Daoy (cell line): Measurements from ENCODE around the gene IDS. TPM values are rescaled to one million over a fixed set of nuclear protein-coding genes. Genes with fewer than 3 reads are reported as not detected.
"Not testable (repeated sequence)": the region's sequence is repeated elsewhere in the genome, so short reads cannot be mapped to it uniquely, and the experiment has no call there.

ENCODE experiments used
- DNase-seq: peaks from one replicate; pipeline ENCODE4 v3.0.0-alpha.2; 2015; ENCODE audit warnings: low read depth
- total RNA-seq: library from RNA; depleted of rRNA; stranded (reverse); fragments of >200 nt; shearing (Covaris generic); gene quantifications from 2 replicates; pipeline ENCODE4 v1.2.3, GENCODE V29; 2014; rRNA removed

The IDS gene, protein sequence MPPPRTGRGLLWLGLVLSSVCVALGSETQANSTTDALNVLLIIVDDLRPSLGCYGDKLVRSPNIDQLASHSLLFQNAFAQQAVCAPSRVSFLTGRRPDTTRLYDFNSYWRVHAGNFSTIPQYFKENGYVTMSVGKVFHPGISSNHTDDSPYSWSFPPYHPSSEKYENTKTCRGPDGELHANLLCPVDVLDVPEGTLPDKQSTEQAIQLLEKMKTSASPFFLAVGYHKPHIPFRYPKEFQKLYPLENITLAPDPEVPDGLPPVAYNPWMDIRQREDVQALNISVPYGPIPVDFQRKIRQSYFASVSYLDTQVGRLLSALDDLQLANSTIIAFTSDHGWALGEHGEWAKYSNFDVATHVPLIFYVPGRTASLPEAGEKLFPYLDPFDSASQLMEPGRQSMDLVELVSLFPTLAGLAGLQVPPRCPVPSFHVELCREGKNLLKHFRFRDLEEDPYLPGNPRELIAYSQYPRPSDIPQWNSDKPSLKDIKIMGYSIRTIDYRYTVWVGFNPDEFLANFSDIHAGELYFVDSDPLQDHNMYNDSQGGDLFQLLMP
- total RNA-seq: 28.1 and 45.1 TPM in 2 replicates

DNA sequence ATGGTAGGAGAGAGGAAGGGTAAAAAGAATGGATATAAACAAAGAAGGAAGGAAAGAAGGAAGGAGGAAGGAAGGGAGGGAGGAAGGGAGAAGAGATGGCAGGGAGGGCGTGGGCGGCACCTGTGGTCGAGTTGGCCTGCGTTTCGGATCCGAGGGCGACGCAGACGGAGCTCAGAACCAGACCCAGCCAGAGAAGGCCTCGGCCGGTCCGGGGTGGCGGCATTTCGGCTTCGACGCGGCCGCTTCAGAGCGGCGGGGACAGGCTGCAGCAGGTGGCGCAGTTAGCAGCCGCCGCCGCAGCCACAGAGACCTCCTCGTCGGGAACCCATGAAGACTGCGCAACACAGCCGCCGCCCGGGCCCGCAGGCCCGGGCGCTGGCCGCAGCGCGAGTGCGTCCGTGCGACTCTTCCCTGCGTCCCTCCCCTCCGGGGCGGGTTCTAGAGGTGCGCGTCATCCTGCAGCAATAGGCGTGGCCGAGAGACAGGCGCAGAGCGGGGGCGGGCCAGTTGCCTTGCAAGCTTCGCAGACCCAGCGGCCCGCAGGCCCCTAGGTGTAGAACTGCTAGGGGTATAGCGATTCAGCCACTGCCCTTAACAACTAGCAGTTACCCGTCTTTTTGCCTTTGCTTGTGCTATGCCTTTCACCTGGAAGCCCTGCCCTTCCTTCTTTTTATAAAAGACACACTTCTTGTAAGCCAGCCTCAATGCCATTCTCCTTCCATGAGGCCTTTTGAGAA is at the start of gene IDS:
Gene IDS, minus strand, starts transcription at position 392 of the 737 bp plus-strand sequence. Its CDS starts 169 bp downstream, at position 223.
- peak; percentile 87 for DNase-seq

DNA sequence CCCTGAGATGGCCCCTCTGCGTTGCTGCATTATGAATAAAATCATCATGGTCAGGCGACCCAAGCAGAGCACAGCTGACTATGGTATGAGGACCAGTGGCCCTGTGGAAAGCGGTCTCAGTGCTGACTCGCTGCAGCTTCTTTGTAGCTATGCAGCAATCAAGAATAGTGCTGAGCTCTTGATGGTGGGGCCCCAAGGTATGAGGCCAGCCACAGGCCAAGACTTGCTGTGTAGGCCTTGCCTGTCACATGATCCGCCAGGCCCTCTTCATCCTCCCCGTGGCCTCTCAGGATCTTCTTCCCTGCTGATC is 46.8 kb upstream of the IDS start:
- not testable (repeated sequence) for DNase-seq

DNA sequence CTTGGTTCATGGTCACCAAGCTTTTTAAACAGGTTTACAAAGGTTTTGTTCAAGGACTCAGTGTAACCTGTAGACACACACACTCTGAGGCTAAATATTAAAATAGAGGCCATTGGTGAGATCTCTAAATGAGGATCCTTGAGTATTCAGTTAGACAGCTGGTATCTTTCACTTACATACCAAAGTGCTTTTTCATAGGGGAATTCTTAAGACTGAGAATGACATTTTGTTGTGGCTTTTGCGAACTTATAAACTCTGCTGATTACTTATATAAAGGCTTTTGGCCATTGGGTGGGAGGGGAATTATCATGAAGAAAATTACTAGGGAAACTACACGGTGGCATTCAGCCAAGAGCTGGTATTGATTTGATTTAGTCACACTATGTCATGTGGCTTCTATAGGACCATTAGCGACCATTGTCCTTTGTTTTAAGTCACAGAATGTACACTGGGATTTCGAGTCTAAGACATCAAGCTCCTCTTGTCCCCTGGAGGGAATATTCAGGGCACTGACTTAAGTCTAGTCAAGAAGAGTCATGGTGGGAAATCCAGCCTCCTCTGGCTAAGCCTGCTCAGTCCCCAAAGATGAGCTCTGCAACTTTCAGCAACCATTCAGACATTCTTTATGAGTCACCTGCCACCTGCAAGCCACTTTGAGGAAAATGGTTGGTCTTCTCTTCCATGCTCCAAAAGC is 46.3 kb upstream of the IDS start:
- DNase-seq: not testable (repeated sequence)

GRCh38 chrX:149550454-149550853 is 45.3 kb upstream of the IDS start:
- DNase-seq: not testable (repeated sequence)

DNA sequence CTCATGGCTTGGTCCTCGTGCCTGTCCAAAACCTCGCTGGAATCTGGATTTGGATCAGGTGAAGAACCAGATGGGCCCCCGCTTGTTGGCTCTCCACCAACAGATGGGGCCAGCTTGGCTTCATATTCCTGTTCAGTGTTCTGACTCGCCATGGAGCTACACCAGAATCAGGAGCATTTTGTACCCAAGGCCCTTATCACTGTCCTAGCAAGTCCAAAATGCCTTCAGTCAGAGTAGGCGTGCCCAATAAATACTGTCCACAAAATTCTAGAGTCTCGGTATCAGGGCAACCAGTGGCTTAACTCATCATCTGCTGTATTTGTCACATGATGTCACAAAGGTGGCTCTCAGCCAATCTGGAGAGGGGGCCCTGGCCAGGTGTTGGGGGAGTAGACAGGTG is 44.6 kb upstream of the IDS start, which contains the start of gene HSFX3:
Gene HSFX3, minus strand, starts transcription at position 224 of the 400 bp plus-strand sequence. Its CDS starts 72 bp downstream, at position 152.
- DNase-seq: not testable (repeated sequence)

- DNase-seq: not testable (repeated sequence)
These were observed 42.7 kb upstream of the IDS start for GRCh38 chrX:149547782-149548181.

DNA sequence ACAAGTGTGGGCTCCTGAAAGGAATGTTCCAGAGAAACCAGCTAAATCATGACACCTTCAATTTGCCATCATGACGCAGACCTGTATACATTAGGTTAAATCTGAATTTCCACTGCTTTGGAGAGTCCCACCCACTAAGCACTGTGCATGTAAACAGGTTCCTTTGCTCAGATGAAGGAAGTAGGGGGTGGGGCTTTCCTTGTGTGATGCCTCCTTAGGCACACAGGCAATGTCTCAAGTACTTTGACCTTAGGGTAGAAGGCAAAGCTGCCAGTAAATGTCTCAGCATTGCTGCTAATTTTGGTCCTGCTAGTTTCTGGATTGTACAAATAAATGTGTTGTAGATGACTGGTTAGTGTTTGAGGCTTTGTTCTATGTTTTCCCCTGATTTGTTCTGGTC is 41.9 kb upstream of the IDS start:
- DNase-seq: not testable (repeated sequence)

DNA sequence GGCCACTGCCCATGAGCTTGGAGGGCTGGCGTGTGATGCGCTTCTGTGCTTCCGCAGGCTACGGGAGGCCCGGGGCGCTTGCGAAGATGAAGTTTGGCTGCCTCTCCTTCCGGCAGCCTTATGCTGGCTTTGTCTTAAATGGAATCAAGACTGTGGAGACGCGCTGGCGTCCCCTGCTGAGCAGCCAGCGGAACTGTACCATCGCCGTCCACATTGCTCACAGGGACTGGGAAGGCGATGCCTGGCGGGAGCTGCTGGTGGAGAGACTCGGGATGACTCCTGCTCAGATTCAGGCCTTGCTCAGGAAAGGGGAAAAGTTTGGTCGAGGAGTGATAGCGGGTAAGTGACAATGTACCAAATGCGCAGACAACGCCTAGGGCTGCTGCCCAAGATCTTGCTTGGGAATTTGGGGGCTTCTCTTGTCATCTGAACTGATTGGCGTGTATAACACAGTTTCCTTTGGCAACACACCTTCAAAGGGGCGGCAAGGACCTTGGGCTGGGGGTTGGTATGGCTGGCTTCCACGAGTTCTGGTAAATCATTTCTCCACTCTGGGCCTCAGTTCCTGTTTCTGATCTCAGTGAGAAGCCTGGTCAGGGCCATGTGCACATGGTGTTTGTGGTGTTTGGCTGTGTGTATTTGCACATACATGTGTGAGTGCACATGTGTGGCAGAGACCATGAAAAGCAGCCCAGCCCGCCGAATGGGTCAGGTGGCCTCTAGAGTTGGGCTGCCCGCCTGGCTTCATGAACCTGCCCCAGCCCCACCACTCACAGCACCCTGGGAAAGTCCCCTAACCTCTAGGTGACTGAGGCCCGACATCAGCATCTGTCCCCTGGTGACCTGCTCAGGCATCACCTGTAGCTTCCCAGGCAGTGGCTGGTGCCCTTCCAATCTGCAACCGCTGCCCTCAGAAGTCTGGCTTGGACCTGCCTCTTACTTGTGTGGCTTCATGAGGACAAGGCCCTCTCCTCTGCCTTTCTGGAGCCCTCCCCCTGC is 40.7 kb upstream of the IDS start:
- peak; percentile 18 for DNase-seq

DNA sequence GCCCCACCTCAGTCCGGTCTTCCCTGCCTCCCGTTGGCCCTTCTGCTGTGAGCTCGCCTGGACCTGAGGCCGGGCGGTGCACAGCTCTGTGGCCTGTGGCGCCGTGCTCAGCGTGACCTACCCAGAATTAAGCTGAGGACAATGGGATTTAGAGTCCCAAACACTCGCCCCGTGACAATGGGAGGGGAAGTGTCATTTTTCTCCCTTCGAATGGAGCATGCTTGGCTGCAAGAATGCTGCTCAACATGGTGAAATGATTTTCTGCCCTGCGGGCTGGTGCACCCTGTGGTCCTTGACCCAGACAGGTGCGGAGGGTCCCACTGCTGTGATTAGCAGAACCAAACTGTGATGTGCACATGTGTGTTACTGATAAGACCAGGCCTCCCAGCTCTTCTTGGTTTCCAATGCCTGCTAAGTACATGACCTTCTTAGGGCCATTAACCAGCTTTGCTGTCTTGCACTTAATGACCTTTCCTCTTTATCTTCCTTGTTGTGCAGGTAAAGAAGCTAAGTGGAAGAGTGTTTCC is 36.5 kb upstream of the IDS start:
- DNase-seq: no peak

GRCh38 chrX:149540621-149541520 is 35.8 kb upstream of the IDS start, which contains the start of gene EOLA1:
TSS of gene EOLA1 (plus strand) at chrX:149541012. CDS start at chrX:149545631, 4,619 bp downstream.
- peak; percentile 92 for DNase-seq

GRCh38 chrX:149540131-149540620 is 35.1 kb upstream of the IDS start:
- peak; percentile 85 for DNase-seq

- peak; percentile 90 for DNase-seq
These were observed 34.4 kb upstream of the IDS start for GRCh38 chrX:149539283-149540130.

DNA sequence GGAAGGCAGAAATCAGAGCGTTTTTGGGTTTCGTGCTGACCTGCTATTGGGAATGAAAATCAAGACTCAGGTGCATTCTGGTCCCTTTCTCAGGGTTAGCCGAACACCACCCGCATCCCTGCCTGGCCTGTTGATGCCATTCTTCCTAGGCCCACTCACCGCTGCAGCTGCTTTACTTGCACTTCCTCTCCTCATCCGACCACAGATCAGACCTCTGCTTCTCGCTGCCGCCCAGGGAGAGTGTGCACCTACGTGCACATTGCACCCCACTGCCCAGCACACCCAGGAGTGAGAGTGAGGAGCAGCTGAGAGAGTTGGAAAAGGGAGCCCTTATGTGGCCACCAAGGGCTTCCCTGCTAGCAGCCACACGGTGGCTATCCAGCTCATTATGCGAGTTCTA is 32.4 kb upstream of the IDS start:
- not testable (repeated sequence) for DNase-seq

- not testable (repeated sequence) for DNase-seq
These were observed 30.0 kb upstream of the IDS start for GRCh38 chrX:149534926-149535602.

GRCh38 chrX:149533999-149534398 is 28.9 kb upstream of the IDS start:
- not testable (repeated sequence) for DNase-seq

DNA sequence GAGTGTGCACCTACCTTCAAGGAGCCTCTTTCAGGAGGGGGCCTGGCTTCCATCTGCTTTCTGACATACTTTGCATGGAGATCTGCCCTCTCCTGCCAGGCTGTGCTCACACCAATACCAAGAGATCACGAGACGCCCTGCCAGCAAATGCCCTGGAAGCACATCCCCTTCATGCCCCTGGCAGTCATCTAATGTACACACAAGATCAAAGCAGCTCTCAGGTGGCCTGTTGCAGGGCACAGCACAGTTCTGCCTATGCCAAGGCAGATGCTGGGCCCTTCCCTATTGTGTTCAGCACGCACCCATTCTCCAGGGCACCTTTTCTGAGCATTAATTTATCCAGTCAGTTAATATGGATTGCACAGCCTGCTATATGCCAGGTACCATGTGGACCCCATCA is 27.8 kb upstream of the IDS start:
- not testable (repeated sequence) for DNase-seq

- DNase-seq: no peak
These were observed 26.5 kb upstream of the IDS start for GRCh38 chrX:149531599-149531998.
